H1 (cell line): ENCODE measurements around the gene CEACAM16. TPM values are rescaled to one million over a fixed set of nuclear protein-coding genes. Genes with fewer than 3 reads are reported as not detected.
A peak's percentile ranks its signal among the peaks of the same experiment; 100 is the strongest.

Experiments used
- CTCF ChIA-PET: fragments of 300-600 bp; sonication (Branson Sonifier 250); formaldehyde crosslinking; loops from one replicate; lab custom pipeline; 2021; ENCODE audit not compliant: partially characterized antibody; lab: Charles Lee
- POLR2A ChIA-PET: fragments of 300-600 bp; sonication (Branson Sonifier 250); formaldehyde crosslinking; loops from one replicate; lab custom pipeline; 2021; ENCODE audit warnings: inconsistent platforms; ENCODE audit not compliant: partially characterized antibody; lab: Charles Lee
- DNase-seq, 2 experiments: peaks; one replicate each; pipeline versions ENCODE4 v3.0.0 to v3.0.0-alpha.2; 2010 to 2022; ENCODE audit warnings: low spot score in 2 of 2, low read depth in 1 of 2, mixed read lengths in 1 of 2
- FAIRE-seq: peaks from 2 replicates; lab custom pipeline; 2011; peaks lifted over from hg19 to GRCh38; lab: Jason Lieb, UNC
- H2AFZ ChIP-seq: 2 replicates; pipeline ENCODE4 v1.8.1; 2012; ENCODE audit warnings: low read length, inconsistent platforms
- H2AK5ac ChIP-seq: 2 replicates; pipeline ENCODE4 v1.6.1; 2013; ENCODE audit warnings: low read depth, low read length
- H2BK120ac ChIP-seq: replicated peaks from 2 replicates; pipeline ENCODE3; 2013; ENCODE audit warnings: low read depth, low read length, inconsistent platforms
- H2BK12ac ChIP-seq: 2 replicates; pipeline ENCODE4 v1.6.1; 2013; ENCODE audit warnings: low read depth, low read length
- H2BK15ac ChIP-seq: 2 replicates; pipeline ENCODE4 v1.6.1; 2013; ENCODE audit warnings: low read length
- H2BK20ac ChIP-seq: 2 replicates; pipeline ENCODE4 v1.6.1; 2013; ENCODE audit warnings: low read length
- H2BK5ac ChIP-seq: 2 replicates; pipeline ENCODE4 v1.6.1; 2013; ENCODE audit warnings: low read depth, low read length
- H3K14ac ChIP-seq: 2 replicates; pipeline ENCODE4 v1.6.1; 2013; ENCODE audit warnings: inconsistent platforms; ENCODE audit not compliant: insufficient read length
- H3K18ac ChIP-seq: 2 replicates; pipeline ENCODE4 v1.6.1; 2013; ENCODE audit warnings: low read length; ENCODE audit errors: extremely low read depth
- H3K23ac ChIP-seq: 2 replicates; pipeline ENCODE4 v1.6.1; 2013; ENCODE audit warnings: inconsistent platforms; ENCODE audit not compliant: insufficient read length
- H3K23me2 ChIP-seq: 2 replicates; pipeline ENCODE4 v1.6.1; 2013; ENCODE audit warnings: low read depth, low read length
- H3K27ac ChIP-seq: 2 replicates; pipeline ENCODE4 v1.6.1; 2011; ENCODE audit warnings: low read depth, low read length, inconsistent platforms
- H3K27me3 ChIP-seq, 4 experiments: replicated peaks in 1 of 4; 1 replicate in 1 of 4; 2 replicates in 3 of 4; pipeline versions ENCODE4 v1.6.1 to v1.8.1; 2011 to 2013; ENCODE audit warnings: low read length in 3 of 4, mild to moderate bottlenecking in 3 of 4, inconsistent platforms in 2 of 4, mixed read lengths in 2 of 4, moderate library complexity in 1 of 4; ENCODE audit not compliant: control insufficient read depth in 3 of 4, insufficient read depth in 3 of 4; ENCODE audit errors: extremely low read depth in 1 of 4
- H3K36me3 ChIP-seq, 4 experiments: 2 replicates each; pipeline versions ENCODE4 v1.6.1 to v1.8.1; 2011 to 2013; ENCODE audit warnings: mild to moderate bottlenecking in 4 of 4, low read length in 3 of 4, moderate library complexity in 2 of 4, control low read depth in 1 of 4, inconsistent platforms in 1 of 4; ENCODE audit not compliant: insufficient read depth in 4 of 4, control insufficient read depth in 2 of 4
- H3K4ac ChIP-seq: replicated peaks from 2 replicates; pipeline ENCODE3; 2013; ENCODE audit warnings: low read length, low read depth, mixed read lengths, inconsistent platforms; ENCODE audit not compliant: insufficient read length
- H3K4me1 ChIP-seq, 4 experiments: replicated peaks in 1 of 4; 1 replicate in 1 of 4; 2 replicates in 3 of 4; pipeline versions ENCODE4 v1.6.1 to v1.8.1; 2011 to 2013; ENCODE audit warnings: low read length in 3 of 4, inconsistent platforms in 2 of 4, mixed read lengths in 1 of 4; ENCODE audit not compliant: insufficient read depth in 4 of 4, control insufficient read depth in 3 of 4
- H3K4me2 ChIP-seq, 2 experiments: 2 replicates each; pipeline versions ENCODE4 v1.6.1 to v1.8.1; 2011 to 2013; ENCODE audit warnings: low read depth in 2 of 2, low read length in 2 of 2, control low read depth in 1 of 2, inconsistent platforms in 1 of 2, mild to moderate bottlenecking in 1 of 2; ENCODE audit not compliant: insufficient read depth in 1 of 2
- H3K4me3 ChIP-seq, 4 experiments: fragments of 200-600, 300-600 bp in 1 of 4; sonication (generic), shearing (Covaris generic), sonication (Bioruptor Twin) in 1 of 4; 2 replicates each; pipeline versions ENCODE4 v1.5.1 to v1.8.1; 2011 to 2016; ENCODE audit warnings: low read length in 4 of 4, low read depth in 3 of 4, control low read depth in 2 of 4, inconsistent platforms in 2 of 4, mild to moderate bottlenecking in 2 of 4, mixed read lengths in 1 of 4, moderate library complexity in 1 of 4; ENCODE audit not compliant: insufficient read depth in 2 of 4; ENCODE audit errors: extremely low read depth in 1 of 4
- H3K56ac ChIP-seq: replicated peaks from 2 replicates; pipeline ENCODE3; 2013; ENCODE audit warnings: low read depth, mild to moderate bottlenecking, mixed read lengths, low read length, inconsistent platforms; ENCODE audit not compliant: insufficient read length
- H3K79me1 ChIP-seq: 2 replicates; pipeline ENCODE4 v1.6.1; 2013; ENCODE audit warnings: low read depth, low read length, control low read depth
- H3K79me2 ChIP-seq, 2 experiments: 2 replicates each; pipeline versions ENCODE4 v1.6.1 to v1.8.1; 2012 to 2013; ENCODE audit warnings: low read length in 2 of 2, mild to moderate bottlenecking in 2 of 2, inconsistent platforms in 1 of 2; ENCODE audit not compliant: insufficient read depth in 2 of 2, control insufficient read depth in 1 of 2
- H3K9ac ChIP-seq, 4 experiments: replicated peaks in 1 of 4; 1 replicate in 1 of 4; 2 replicates in 3 of 4; pipeline versions ENCODE4 v1.6.1 to v1.8.1; 2011 to 2013; ENCODE audit warnings: low read depth in 3 of 4, low read length in 3 of 4, control low read depth in 2 of 4, mild to moderate bottlenecking in 2 of 4, moderate library complexity in 2 of 4, inconsistent platforms in 1 of 4; ENCODE audit errors: extremely low read depth in 1 of 4
- H3K9me3 ChIP-seq, 2 experiments: 2 replicates each; pipeline versions ENCODE4 v1.6.1 to v1.8.1; 2012 to 2013; ENCODE audit warnings: mild to moderate bottlenecking in 2 of 2, moderate library complexity in 2 of 2, control low read depth in 1 of 2, inconsistent platforms in 1 of 2, low read depth in 1 of 2, low read length in 1 of 2, mixed read lengths in 1 of 2; ENCODE audit not compliant: insufficient read depth in 2 of 2
- H4K20me1 ChIP-seq, 2 experiments: replicated peaks in 1 of 2; 2 replicates each; pipeline versions ENCODE3 to v1.8.1; 2011 to 2013; ENCODE audit warnings: inconsistent platforms in 2 of 2, low read length in 2 of 2, mild to moderate bottlenecking in 1 of 2; ENCODE audit not compliant: insufficient read depth in 2 of 2, control insufficient read depth in 1 of 2
- H4K5ac ChIP-seq: 2 replicates; pipeline ENCODE4 v1.6.1; 2013; ENCODE audit warnings: low read length, low read depth, mixed read lengths, inconsistent platforms; ENCODE audit not compliant: insufficient read length
- H4K8ac ChIP-seq: 2 replicates; pipeline ENCODE4 v1.8.0; 2013; ENCODE audit warnings: mild to moderate bottlenecking, moderate library complexity, low read length, inconsistent platforms; ENCODE audit not compliant: insufficient read depth; ENCODE audit errors: extremely low read depth
- H4K91ac ChIP-seq: replicated peaks from 2 replicates; pipeline ENCODE3; 2013; ENCODE audit warnings: low read length, mixed read lengths, inconsistent platforms; ENCODE audit not compliant: insufficient read length
- ATF2 ChIP-seq: IDR thresholded peaks from 2 replicates; pipeline ENCODE4 v1.6.1; 2012; ENCODE audit warnings: low read length, inconsistent platforms
- FOSL1 ChIP-seq: IDR thresholded peaks from 2 replicates; pipeline ENCODE4 v1.6.1; 2011; ENCODE audit warnings: mild to moderate bottlenecking, low read depth, low read length, moderate library complexity; ENCODE audit not compliant: insufficient read depth
- SIN3A ChIP-seq, 2 experiments: IDR thresholded peaks in 1 of 2; conservative IDR thresholded peaks in 1 of 2; 2 replicates each; pipeline ENCODE4 v1.6.1; 2011 to 2012; ENCODE audit warnings: low read length in 2 of 2, improper control_type of control experiment in 1 of 2, low read depth in 1 of 2, mild to moderate bottlenecking in 1 of 2
- SP4 ChIP-seq: IDR thresholded peaks from 2 replicates; pipeline ENCODE4 v1.6.1; 2012; ENCODE audit warnings: low read length, inconsistent platforms
- TAF7 ChIP-seq: optimal IDR thresholded peaks from 2 replicates; pipeline ENCODE3; 2011; ENCODE audit warnings: low read depth, mild to moderate bottlenecking, inconsistent platforms, low read length, moderate library complexity, borderline replicate concordance
- USF2 ChIP-seq: IDR thresholded peaks from 2 replicates; pipeline ENCODE4 v1.6.1; 2011; ENCODE audit warnings: low read length, improper control_type of control experiment
- YY1 ChIP-seq: IDR thresholded peaks from 2 replicates; pipeline ENCODE4 v1.6.1; 2011; ENCODE audit warnings: low read depth, mild to moderate bottlenecking, low read length
- WGBS, 2 experiments: shearing (Covaris generic) in 1 of 2; methylation state at CpG; one replicate each; pipeline versions ENCODE4 v1.1.6 to v1.1.7; 2013 to 2015; ENCODE audit warnings: low lambda C conversion rate in 2 of 2, mixed read lengths in 2 of 2, inconsistent platforms in 1 of 2, low coverage in 1 of 2, missing lambda C conversion rate in 1 of 2; ENCODE audit not compliant: insufficient replicate concordance in 2 of 2, insufficient coverage in 1 of 2, insufficient read length in 1 of 2; ENCODE audit errors: extremely low coverage in 1 of 2, missing lambda C conversion rate in 1 of 2; 5-methylcytosine and 5-hydroxymethylcytosine counted together
- polyA plus RNA-seq, 7 experiments: library from polyadenylated mRNA; depleted of rRNA in 3 of 7; stranded (reverse) in 5 of 7; unstranded in 2 of 7; fragments of >200 nt in 5 of 7; fragments of 200-250 nt in 2 of 7; gene quantifications; 1 replicate in 5 of 7; 2 replicates in 1 of 7; 4 replicates in 1 of 7; pipeline versions ENCODE4 v1.2.1 to v1.2.3, GENCODE V29; 2011 to 2013; ENCODE audit warnings: missing spikeins in 2 of 7, mixed read lengths in 2 of 7
- total RNA-seq: library from RNA; stranded (reverse); fragmentation: NEBNext Ultra II Directional; extraction: Animal tissue kit (Norgen Biotek cat#: 25700); gene quantifications from 2 replicates; pipeline ENCODE4 v1.2.1, GENCODE V29; 2021

Gene CEACAM16
- total and polyA plus RNA-seq, 2 of the 8 experiments (the other 6 are each of a cell fraction or from before 2014, with no cell fraction given): not detected

- H3K27ac ChIP-seq: peak overlapping the region; percentile 91
- FAIRE-seq: no peak
- POLR2A ChIA-PET: interaction anchor here (0.7 to 1.5 kb wide), 7 partner anchors 10 to 187 kb away, joined by 3 to 5 read pairs (median 3); partner anchors contain the start of gene APOE
- TF ChIP-seq SP4 (no peak), YY1 (no peak), USF2 (no peak), SIN3A (conservative IDR thresholded peaks at IDR 0.05 in 1 of 2, IDR thresholded peaks at IDR 0.05 in 1 of 2; ENCODE audit: low read depth in 1 of 2, low read length in 2 of 2) (no peak), TAF7 (no peak), FOSL1 (no peak), ATF2 (no peak)
Observed at GRCh38 chr19:44718441-44719261, 19.7 kb downstream of the CEACAM16 start.

More at GRCh38 chr19:44718441-44719261, 19.7 kb downstream of the CEACAM16 start:
- H4K20me1 ChIP-seq: no peaks in the 10 kb centered on the region
- H3K56ac ChIP-seq: peak overlapping the region; percentile 52
- H3K27me3 ChIP-seq: no peaks in the 10 kb centered on the region
- peaks cover 8 to 14% of the 10 kb centered on the region in 2 experiments for H3K9me3 ChIP-seq
- H3K14ac ChIP-seq: no peak overlapping the region
- peak overlapping the region; percentile 99 for H2BK15ac ChIP-seq
- H4K91ac ChIP-seq: peak overlapping the region; percentile 98
- peak overlapping the region; percentile 95 for H2BK12ac ChIP-seq
- H2BK120ac ChIP-seq: peak overlapping the region; percentile 93
- peak overlapping the region; percentile 91; the same call in 1 of the 2 replicates for H4K8ac ChIP-seq
- peak in 1 of 2 experiments; percentile 74 for DNase-seq
- CTCF ChIA-PET: interaction anchor here (0.6 to 20.6 kb wide), 6 partner anchors 12 to 1415 kb away, joined by 3 to 468 read pairs (median 3); no protein-coding TSS in a partner anchor
- H3K23ac ChIP-seq: no peak overlapping the region
- no peaks in the 10 kb centered on the region for H3K79me1 ChIP-seq
- H2AFZ ChIP-seq: 0 out of 2 replicates have a peak overlapping the region, but pooled peaks have one; percentile 16
- no peaks in the 10 kb centered on the region for H3K79me2 ChIP-seq
- peak overlapping the region; percentile 27 for H4K5ac ChIP-seq
- H3K36me3 ChIP-seq: no peaks in the 10 kb centered on the region; a peak in 1 of 8 replicates
- peak overlapping the region; percentile 30 for H3K4ac ChIP-seq
- no peaks in the 10 kb centered on the region; the same call in 1 of the 2 replicates for H3K23me2 ChIP-seq
- H3K4me1 ChIP-seq: peaks cover 0 to 12% (median 8%) of the 10 kb centered on the region in 4 experiments; a peak in 6 of 7 replicates
- 22% methylated on average over 11 of the region's 11 CpGs; no CpG with 5 or more reads in 1 of the 2 experiments for WGBS, 2 experiments
- peak overlapping the region; percentile 93; the same call in 1 of the 2 replicates for H2BK20ac ChIP-seq
- H3K18ac ChIP-seq: peak overlapping the region; percentile 83
- peak overlapping the region; percentile 39 to 64 for H3K4me2 ChIP-seq
- peak overlapping the region; percentile 98 for H2BK5ac ChIP-seq
- peak overlapping the region in 3 of 4 experiments; percentile 31 to 45 (median 32); a peak in 6 of 8 replicates for H3K4me3 ChIP-seq
- H2AK5ac ChIP-seq: peak overlapping the region; percentile 87
- H3K9ac ChIP-seq: peak overlapping the region in 3 of 4 experiments; percentile 6 to 73 (median 54); a peak in 5 of 7 replicates
